GM12878 (cell line): ENCODE results near the gene ITFG1. TPM values are rescaled to one million over a fixed set of nuclear protein-coding genes. Genes with fewer than 3 reads are reported as not detected.

Experiments
- ATAC-seq: fragments of 200-7000 bp; cut with Tn5 transposase; 3 replicates; pipeline ENCODE4 v1.9.1; 2020; ENCODE audit warnings: mild to moderate bottlenecking, moderate library complexity
- BruUV-seq: library from RNA; stranded (reverse); fragments of 400-500 nt; replicated peaks from 2 replicates; lab custom pipeline; 2021; lab: Mats Ljungman, UMichigan
- CTCF ChIA-PET: fragments of 300-600 bp; sonication (Branson Sonifier 250); formaldehyde crosslinking; extraction: SDS; loops from one replicate; lab custom pipeline; 2021; ENCODE audit warnings: inconsistent platforms; lab: Yijun Ruan, JAX
- POLR2A ChIA-PET: fragments of 350-600 bp; formaldehyde crosslinking; extraction: SDS; loops from one replicate; lab custom pipeline; 2021; ENCODE audit warnings: inconsistent platforms; lab: Charles Lee
- RAD21 ChIA-PET: fragments of 300-600 bp; sonication (Branson Sonifier 250); formaldehyde crosslinking; loops from one replicate; lab custom pipeline; 2023; ENCODE audit warnings: antibody characterized with exemption; ENCODE audit not compliant: unreplicated experiment; lab: Charles Lee
- SMC1A ChIA-PET: fragments of 300-600 bp; sonication (Branson Sonifier 250); formaldehyde crosslinking; loops from one replicate; lab custom pipeline; 2023; ENCODE audit not compliant: unreplicated experiment, uncharacterized antibody; lab: Charles Lee
- DNase-seq: peaks from one replicate; pipeline ENCODE4 v3.0.0-alpha.2; 2011; ENCODE audit warnings: low read depth, low spot score
- FAIRE-seq: peaks from 3 replicates; lab custom pipeline; 2011; peaks lifted over from hg19 to GRCh38; lab: Jason Lieb, UNC
- H2AFZ ChIP-seq: 2 replicates; pipeline ENCODE4 v1.6.0; 2011; ENCODE audit warnings: low read depth, low read length, control low read depth; ENCODE audit not compliant: control insufficient read depth
- H3K27ac ChIP-seq: 2 replicates; pipeline ENCODE4 v1.5.1; 2011; ENCODE audit warnings: control low read depth; ENCODE audit not compliant: control insufficient read depth, insufficient read depth
- H3K27me3 ChIP-seq, 2 experiments: replicated peaks in 1 of 2; 2 replicates each; pipeline versions ENCODE4 v1.6.0 to v1.6.1; 2011; ENCODE audit warnings: low read length in 1 of 2; ENCODE audit not compliant: control insufficient read depth in 2 of 2, insufficient read depth in 2 of 2
- H3K36me3 ChIP-seq, 2 experiments: 2 replicates each; pipeline ENCODE4 v1.5.1; 2011; ENCODE audit warnings: low read length in 1 of 2; ENCODE audit not compliant: control insufficient read depth in 2 of 2, insufficient read depth in 2 of 2
- H3K4me1 ChIP-seq: 2 replicates; pipeline ENCODE4 v1.6.1; 2011; ENCODE audit warnings: mild to moderate bottlenecking, low read length, moderate library complexity, mixed read lengths; ENCODE audit not compliant: control insufficient read depth, insufficient read depth
- H3K4me2 ChIP-seq: 2 replicates; pipeline ENCODE4 v1.6.0; 2011; ENCODE audit warnings: control low read depth; ENCODE audit not compliant: control insufficient read depth, insufficient read depth
- H3K4me3 ChIP-seq: fragments of 200-600 bp; sonication (generic); 2 replicates; pipeline ENCODE4 v1.5.1; 2016
- H3K79me2 ChIP-seq: 2 replicates; pipeline ENCODE4 v1.6.0; 2011; ENCODE audit warnings: low read length; ENCODE audit not compliant: control insufficient read depth, insufficient read depth
- H3K9ac ChIP-seq: 2 replicates; pipeline ENCODE4 v1.8.0; 2011; ENCODE audit warnings: low read length, control low read depth, mixed read lengths; ENCODE audit not compliant: control insufficient read depth, insufficient read depth
- H3K9me3 ChIP-seq: replicated peaks from 3 replicates; pipeline ENCODE4 v1.5.1; 2011; ENCODE audit warnings: mild to moderate bottlenecking, low read length; ENCODE audit not compliant: control insufficient read depth, insufficient read depth
- H4K20me1 ChIP-seq: 2 replicates; pipeline ENCODE4 v1.6.0; 2011; ENCODE audit not compliant: control insufficient read depth, insufficient read depth
- BMI1 ChIP-seq: fragments of 450-650 bp; IDR thresholded peaks from 2 replicates; pipeline ENCODE4 v1.6.1; 2016; ENCODE audit warnings: mild to moderate bottlenecking, moderate library complexity, borderline replicate concordance
- EGR1 ChIP-seq, 2 experiments: IDR thresholded peaks; 1 replicate in 1 of 2; 2 replicates in 1 of 2; pipeline ENCODE4 v1.6.1; 2011 to 2012; ENCODE audit warnings: low read depth in 2 of 2, low read length in 2 of 2, borderline replicate concordance in 1 of 2, mild to moderate bottlenecking in 1 of 2, moderate library complexity in 1 of 2
- IKZF1 ChIP-seq: fragments of 450-650 bp; conservative IDR thresholded peaks from 2 replicates; pipeline ENCODE4 v1.6.1; 2017; ENCODE audit warnings: antibody characterized with exemption, mild to moderate bottlenecking
- MLLT1 ChIP-seq: fragments of 450-650 bp; IDR thresholded peaks from 2 replicates; pipeline ENCODE4 v1.6.1; 2016; ENCODE audit warnings: mild to moderate bottlenecking
- MYC ChIP-seq: IDR thresholded peaks from 2 replicates; pipeline ENCODE4 v1.6.1; 2011; ENCODE audit warnings: mild to moderate bottlenecking, low read length, moderate library complexity, inconsistent platforms; ENCODE audit not compliant: insufficient read depth, insufficient replicate concordance, insufficient read length, severe bottlenecking
- ZNF207 ChIP-seq: fragments of 450-650 bp; IDR thresholded peaks from 2 replicates; pipeline ENCODE4 v1.6.1; 2014; ENCODE audit warnings: antibody characterized with exemption, mild to moderate bottlenecking, borderline replicate concordance
- ZNF24 ChIP-seq: fragments of 450-650 bp; IDR thresholded peaks from 2 replicates; pipeline ENCODE4 v1.6.1; 2017; ENCODE audit warnings: antibody characterized with exemption, mild to moderate bottlenecking
- WGBS: methylation state at CpG from one replicate; pipeline ENCODE4 v1.1.6; 2016; ENCODE audit warnings: low lambda C conversion rate; ENCODE audit not compliant: insufficient replicate concordance, insufficient coverage; ENCODE audit errors: missing lambda C conversion rate; 5-methylcytosine and 5-hydroxymethylcytosine counted together
- in situ Hi-C: fragments of 300-500 bp; cut with MboI; formaldehyde crosslinking; loops from 9 replicates; pipeline ENCODE4 v1.14.3; 2018; ENCODE audit warnings: mixed read lengths
- intact Hi-C: fragments of 100-400 bp; cut with micrococcal nuclease; formaldehyde crosslinking; loops from one replicate; pipeline ENCODE4 v1.14.2; 2022; ENCODE audit not compliant: unreplicated experiment
- polyA plus RNA-seq, 11 experiments: library from polyadenylated mRNA; depleted of rRNA in 4 of 11; unstranded in 6 of 11; stranded (reverse) in 5 of 11; fragments of >200 nt; fragmentation: Nextera tagmentation in 4 of 11; fragmentation: Illumina TruSeq in 1 of 11; extraction: Ambion mirVana in 4 of 11; extraction: Trizol in 1 of 11; gene quantifications; 1 replicate in 1 of 11; 2 replicates in 10 of 11; pipeline versions ENCODE4 v1.2.1 to v1.2.3, GENCODE V29; 2011 to 2016; ENCODE audit warnings: inconsistent platforms in 2 of 11, missing spikeins in 2 of 11, low read depth in 1 of 11
- total RNA-seq, 4 experiments: library from RNA; depleted of rRNA in 3 of 4; stranded (reverse); fragments of >200 nt in 3 of 4; fragmentation: Illumina TruSeq in 1 of 4; extraction: Trizol in 1 of 4; gene quantifications; 2 replicates each; pipeline versions ENCODE4 v1.2.1 to v1.2.3, GENCODE V29; 2013 to 2021

Gene ITFG1
- total and polyA plus RNA-seq, 10 of the 15 experiments (the other 5 are each of a cell fraction or from before 2014, with no cell fraction given): 9.3 to 56.3 (median 28.6) TPM

GRCh38 chr16:47465919-47466630, 5.2 kb upstream of the ITFG1 start (continued):
- no peak for TF ChIP-seq ZNF207
- TF ChIP-seq MYC: no peak
- TF ChIP-seq BMI1: no peak
- TF ChIP-seq, all 136 proteins: peak for 0

GRCh38 chr16:47463771-47464624, 3.1 kb upstream of the ITFG1 start:
- ChIA-PET SMC1A (interaction anchor here (0.7 to 14.7 kb wide), 12 partner anchors 9 to 318 kb away, joined by 3 to 254 read pairs (median 4); no protein-coding TSS in a partner anchor), CTCF (interaction anchor here (1.4 to 7.9 kb wide), 5 partner anchors 12 to 29 kb away, joined by 3 to 60 read pairs (median 9); no protein-coding TSS in a partner anchor), RAD21 (interaction anchor here (1.0 to 19.6 kb wide), 6 partner anchors 11 to 110 kb away, joined by 3 to 238 read pairs (median 18); no protein-coding TSS in a partner anchor), POLR2A (interaction anchor here (0.6 to 5.6 kb wide), 5 partner anchors 10 to 456 kb away, joined by 5 to 38 read pairs (median 14); no protein-coding TSS in a partner anchor)
- Histone ChIP-seq H3K27me3 (no peaks in the 10 kb centered on the region), H2AFZ (peak overlapping the region; percentile 12; the same call in 1 of the 2 replicates), H3K4me3 (peak overlapping the region; percentile 85; the same call in 1 of the 2 replicates), H3K9me3 (no peaks in the 10 kb centered on the region), H3K4me2 (peak overlapping the region; percentile 78), H3K27ac (peak overlapping the region; percentile 64), H3K4me1 (peaks cover 10% of the 10 kb centered on the region), H3K9ac (peak overlapping the region; percentile 4; the same call in 1 of the 2 replicates), H3K79me2 (peaks cover 80% of the 10 kb centered on the region), H3K36me3 (peaks cover 0 to 7% of the 10 kb centered on the region in 2 experiments; a peak in 2 of 4 replicates), H4K20me1 (no peaks in the 10 kb centered on the region)
- no TSS peak for BruUV-seq
- in situ Hi-C loops (no loop called here), intact Hi-C loops (loop anchor here (5.0 to 10.0 kb wide), 3 partner anchors 121 to 322 kb away; partner anchors contain the start of gene NETO2)
- TF ChIP-seq EGR1 (IDR thresholded peaks at IDR 0.05; ENCODE audit: borderline replicate concordance in 1 of 2, low read depth in 2 of 2, low read length in 2 of 2): no peak
- TF ChIP-seq MLLT1: peak; percentile 79
- peak; percentile 26; the same call in 1 of the 2 replicates for TF ChIP-seq IKZF1
- TF ChIP-seq ZNF24: no peak
- 45% methylated on average over 11 of the region's 11 CpGs for WGBS
- FAIRE-seq (no peak), ATAC-seq (no peak), DNase-seq (no peak)
